Spleen (tissue), 11 donors: ENCODE measurements around the gene PCDHGB5. TPM values are rescaled to one million over a fixed set of nuclear protein-coding genes. Genes with fewer than 3 reads are reported as not detected.
A peak's percentile ranks its signal among the peaks of the same experiment; 100 is the strongest.
"Not testable (repeated sequence)": the region's sequence is repeated elsewhere in the genome, so short reads cannot be mapped to it uniquely, and the experiment has no call there.

Experiments used
- DNase-seq: peaks from one replicate; pipeline ENCODE4 v3.0.0-alpha.2; 2020
- H3K27ac ChIP-seq, 8 donors: fragments of 200-600 bp; sonication (generic) in 7 of 8; 1 replicate in 4 of 8; 2 replicates in 4 of 8; pipeline versions ENCODE4 v1.5.0 to v1.8.0; 2016 to 2021; ENCODE audit warnings: inconsistent platforms in 4 of 8, mild to moderate bottlenecking in 4 of 8, moderate library complexity in 1 of 8
- H3K27me3 ChIP-seq, 7 donors: fragments of 200-600 bp; sonication (generic) in 6 of 7; replicated peaks in 1 of 7; 1 replicate in 4 of 7; 2 replicates in 3 of 7; pipeline versions ENCODE4 v1.5.0 to v1.8.0; 2016 to 2021; ENCODE audit warnings: inconsistent platforms in 3 of 7, mild to moderate bottlenecking in 1 of 7
- H3K36me3 ChIP-seq, 6 donors: fragments of 200-600 bp; sonication (generic) in 5 of 6; 1 replicate in 4 of 6; 2 replicates in 2 of 6; pipeline versions ENCODE4 v1.5.0 to v1.8.0; 2016 to 2021; ENCODE audit warnings: inconsistent platforms in 2 of 6
- H3K4me1 ChIP-seq, 6 donors: fragments of 200-600 bp; sonication (generic) in 5 of 6; 1 replicate in 3 of 6; 2 replicates in 3 of 6; pipeline versions ENCODE4 v1.5.0 to v1.8.0; 2016 to 2021; ENCODE audit warnings: inconsistent platforms in 3 of 6
- H3K4me3 ChIP-seq, 8 donors: fragments of 200-600 bp; sonication (generic) in 7 of 8; 1 replicate in 4 of 8; 2 replicates in 4 of 8; pipeline versions ENCODE4 v1.5.0 to v1.8.0; 2016 to 2021; ENCODE audit warnings: inconsistent platforms in 4 of 8, mild to moderate bottlenecking in 4 of 8, moderate library complexity in 2 of 8
- H3K9me3 ChIP-seq, 8 donors: fragments of 200-600 bp; sonication (generic) in 7 of 8; 1 replicate in 4 of 8; 2 replicates in 4 of 8; pipeline versions ENCODE4 v1.5.0 to v1.8.0; 2016 to 2021; ENCODE audit warnings: inconsistent platforms in 4 of 8
- POLR2A ChIP-seq, 3 donors: fragments of 450-650 bp; IDR thresholded peaks; one replicate each; pipeline ENCODE4 v1.5.1; 2017; ENCODE audit warnings: antibody characterized with exemption in 3 of 3, mild to moderate bottlenecking in 1 of 3
- POLR2AphosphoS5 ChIP-seq, 3 donors: sonication (generic); formaldehyde crosslinking; IDR thresholded peaks; one replicate each; pipeline ENCODE4 v1.5.1; 2017; ENCODE audit warnings: antibody characterized with exemption in 3 of 3
- WGBS, 5 donors: extraction: QIAGEN DNeasy Blood & Tissue Kit in 3 of 5; methylation state at CpG; one replicate each; pipeline versions ENCODE4 v1.1.5 to v1.1.7; 2013 to 2018; 5-methylcytosine and 5-hydroxymethylcytosine counted together
- intact Hi-C: fragments of 100-400 bp; cut with DNase I; formaldehyde crosslinking; loops from one replicate; pipeline ENCODE4 v1.15.0; 2023; ENCODE audit warnings: low total_unique reads
- polyA plus RNA-seq, 3 donors: library from polyadenylated mRNA; stranded (reverse); fragments of 200-250 nt; gene quantifications; one replicate each; pipeline ENCODE4 v1.2.1, GENCODE V29; 2013
- total RNA-seq, 7 donors: library from RNA; depleted of rRNA in 3 of 7; stranded (reverse); fragments of >200 nt in 3 of 7; fragmentation: NEBNext Ultra II Directional in 4 of 7; extraction: Animal tissue kit (Norgen Biotek cat#: 25700) in 4 of 7; gene quantifications; one replicate each; pipeline versions ENCODE4 v1.1.0 to v1.2.1, GENCODE V29; 2016 to 2021
- TF ChIP-seq, protein P1 (sequence below), 11 experiments: fragments of 200-600 bp in 7 of 11; fragments of 450-650 bp in 4 of 11; sonication (generic) in 4 of 11; IDR thresholded peaks in 8 of 11; conservative IDR thresholded peaks in 3 of 11; 1 replicate in 7 of 11; 2 replicates in 4 of 11; pipeline versions ENCODE4 v1.4.0 to v1.8.0; 2016 to 2021; ENCODE audit warnings: antibody characterized with exemption in 11 of 11, inconsistent platforms in 4 of 11, mild to moderate bottlenecking in 1 of 11
- donor health status: healthy with polysubstance abuse.
- donor health status: DM: no; HTN: no; CAD: no; lungs with moderate emphysema.
- donor health status: DM: no; HTN: no; CAD: no.
- donor health status: Bipolar disorder and iron deficiency.
- donor health status: healthy.
- donor health status: DM: no; HTN: no; CAD: no.
- donor health status: DM: yes; HTN: yes; CAD: no.

Gene PCDHGB5
- total and polyA plus RNA-seq, 10 donors = 0.07 to 8.0 (median 5.1) TPM

DNA sequence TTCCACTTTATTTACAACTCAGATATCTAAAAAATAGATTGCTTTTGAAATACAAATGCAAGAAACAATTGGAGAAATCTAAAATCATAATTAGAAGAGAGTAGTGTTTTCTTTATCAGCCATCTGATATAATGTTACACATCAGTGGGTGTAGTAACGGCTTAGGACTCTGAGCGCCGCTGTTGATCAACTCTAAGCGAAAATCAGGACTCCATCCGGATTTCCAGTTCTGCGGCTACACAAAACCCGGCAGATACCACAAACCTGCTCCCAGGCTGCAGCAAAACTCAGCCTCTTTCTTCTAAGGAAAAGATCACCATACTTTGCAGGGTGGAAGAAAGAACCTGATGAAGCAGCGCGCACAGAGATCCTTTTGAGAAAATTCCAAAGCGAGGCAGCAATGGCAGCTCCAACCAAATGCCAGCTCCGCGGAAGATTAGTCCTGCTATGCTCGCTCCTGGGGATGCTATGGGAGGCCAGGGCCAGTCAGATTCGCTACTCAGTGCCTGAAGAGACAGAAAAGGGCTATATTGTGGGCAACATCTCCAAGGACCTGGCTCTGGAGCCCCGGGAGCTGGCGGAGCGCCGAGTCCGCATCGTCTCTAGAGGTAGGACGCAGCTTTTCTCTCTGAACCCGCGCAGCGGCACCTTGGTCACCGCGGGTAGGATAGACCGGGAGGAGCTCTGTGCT lies 5.0 kb downstream of the PCDHGB5 start, which contains the start of gene PCDHGA9:
PCDHGA9 (plus strand) TSS at position 226 of the 691 bp plus-strand sequence; CDS start at position 401, 175 bp downstream.
- no peaks in the 10 kb centered on the region for H3K4me1 ChIP-seq
- peaks cover 0 to 94% (median 19%) of the 10 kb centered on the region in 7 donors for H3K27me3 ChIP-seq
- peak within 1 kb of the TSS in 4 of 8 donors; percentile 5 to 61 (median 23) for H3K4me3 ChIP-seq
- H3K36me3 ChIP-seq = peaks cover 0 to 7% (median 0%) of the 10 kb centered on the region in 6 donors
- WGBS, 5 donors = 12 to 30% (median 20%) methylated on average over 23 to 27 of the region's 27 CpGs
- intact Hi-C loops = no loop called here
- no peak for TF ChIP-seq POLR2A (IDR thresholded peaks at IDR 0.05)
- TF ChIP-seq POLR2AphosphoS5 (IDR thresholded peaks at IDR 0.05) = no peak
- TF ChIP-seq, protein P1, sequence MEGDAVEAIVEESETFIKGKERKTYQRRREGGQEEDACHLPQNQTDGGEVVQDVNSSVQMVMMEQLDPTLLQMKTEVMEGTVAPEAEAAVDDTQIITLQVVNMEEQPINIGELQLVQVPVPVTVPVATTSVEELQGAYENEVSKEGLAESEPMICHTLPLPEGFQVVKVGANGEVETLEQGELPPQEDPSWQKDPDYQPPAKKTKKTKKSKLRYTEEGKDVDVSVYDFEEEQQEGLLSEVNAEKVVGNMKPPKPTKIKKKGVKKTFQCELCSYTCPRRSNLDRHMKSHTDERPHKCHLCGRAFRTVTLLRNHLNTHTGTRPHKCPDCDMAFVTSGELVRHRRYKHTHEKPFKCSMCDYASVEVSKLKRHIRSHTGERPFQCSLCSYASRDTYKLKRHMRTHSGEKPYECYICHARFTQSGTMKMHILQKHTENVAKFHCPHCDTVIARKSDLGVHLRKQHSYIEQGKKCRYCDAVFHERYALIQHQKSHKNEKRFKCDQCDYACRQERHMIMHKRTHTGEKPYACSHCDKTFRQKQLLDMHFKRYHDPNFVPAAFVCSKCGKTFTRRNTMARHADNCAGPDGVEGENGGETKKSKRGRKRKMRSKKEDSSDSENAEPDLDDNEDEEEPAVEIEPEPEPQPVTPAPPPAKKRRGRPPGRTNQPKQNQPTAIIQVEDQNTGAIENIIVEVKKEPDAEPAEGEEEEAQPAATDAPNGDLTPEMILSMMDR (IDR thresholded peaks at IDR 0.05 in 8 of 11, conservative IDR thresholded peaks at IDR 0.05 in 3 of 11) = peak in 4 of 11 experiments; percentile 8 to 19 (median 16)
- peaks cover 7 to 97% (median 89%) of the 10 kb centered on the region in 8 donors for H3K9me3 ChIP-seq
- peak; percentile 59 for DNase-seq
- no peak within 1 kb of the TSS for H3K27ac ChIP-seq

DNA sequence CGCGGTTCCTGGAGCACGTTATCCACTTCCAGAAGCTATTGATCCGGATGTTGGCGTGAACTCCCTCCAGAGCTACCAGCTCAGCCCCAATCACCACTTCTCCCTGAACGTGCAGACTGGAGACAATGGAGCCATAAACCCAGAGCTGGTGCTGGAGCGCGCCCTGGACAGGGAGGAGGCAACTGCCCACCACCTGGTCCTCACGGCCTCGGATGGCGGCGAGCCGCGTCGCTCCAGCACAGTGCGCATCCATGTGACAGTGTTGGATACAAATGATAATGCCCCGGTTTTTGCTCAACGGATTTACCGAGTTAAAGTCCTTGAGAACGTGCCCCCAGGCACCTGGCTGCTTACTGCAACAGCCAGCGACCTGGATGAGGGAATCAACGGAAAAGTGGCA lies 5.6 kb downstream of the PCDHGB5 start:
- H3K27me3 ChIP-seq = peaks cover 0 to 97% (median 25%) of the 10 kb centered on the region in 7 donors
- DNase-seq = no peak

DNA sequence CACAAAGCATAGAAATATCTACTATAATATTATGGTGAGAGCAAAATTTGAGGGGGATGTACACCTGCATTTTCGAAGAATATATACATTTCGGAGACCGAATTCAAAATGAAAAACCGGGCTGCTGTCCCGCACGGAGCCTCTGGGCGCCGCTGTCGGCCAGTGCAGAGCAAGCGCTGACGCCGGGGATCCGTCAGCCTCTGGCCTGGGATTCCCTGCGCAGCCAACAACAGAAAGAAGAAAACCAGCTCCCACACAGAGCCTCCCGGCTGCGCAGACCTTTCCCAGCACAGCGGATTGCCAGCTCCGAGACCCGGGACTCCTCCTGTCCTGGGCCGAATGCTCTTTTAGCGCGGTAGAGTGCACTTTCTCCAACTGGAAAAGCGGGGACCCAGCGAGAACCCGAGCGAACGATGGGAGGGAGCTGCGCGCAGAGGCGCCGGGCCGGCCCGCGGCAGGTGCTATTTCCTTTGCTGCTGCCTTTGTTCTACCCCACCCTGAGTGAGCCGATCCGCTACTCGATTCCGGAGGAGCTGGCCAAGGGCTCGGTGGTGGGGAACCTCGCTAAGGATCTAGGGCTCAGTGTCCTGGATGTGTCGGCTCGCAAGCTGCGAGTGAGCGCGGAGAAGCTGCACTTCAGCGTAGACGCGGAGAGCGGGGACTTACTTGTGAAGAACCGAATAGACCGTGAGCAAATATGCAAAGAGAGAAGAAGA lies 10.2 kb downstream of the PCDHGB5 start, which contains the start of gene PCDHGB6:
PCDHGB6 (plus strand) TSS at position 232 of the 716 bp plus-strand sequence; CDS start at position 414, 182 bp downstream.
- H3K27me3 ChIP-seq = peaks cover 0 to 99% (median 31%) of the 10 kb centered on the region in 7 donors
- H3K9me3 ChIP-seq = peaks cover 4 to 99% (median 93%) of the 10 kb centered on the region in 8 donors
- 11 to 20% (median 16%) methylated on average over 35 to 51 of the region's 51 CpGs for WGBS, 5 donors
- intact Hi-C loops, H3K36me3 ChIP-seq, H3K27ac ChIP-seq, H3K4me1 ChIP-seq: not testable (repeated sequence)
- H3K4me3 ChIP-seq = peak within 1 kb of the TSS in 5 of 8 donors; percentile 16 to 61 (median 19)
- DNase-seq = peak; percentile 84
- TF ChIP-seq, protein P1 (IDR thresholded peaks at IDR 0.05 in 8 of 11, conservative IDR thresholded peaks at IDR 0.05 in 3 of 11) = peak in 9 of 11 experiments; percentile 6 to 49 (median 42)

More for the DNA sequence above, 5.6 kb downstream of the PCDHGB5 start:
- TF ChIP-seq POLR2AphosphoS5 (IDR thresholded peaks at IDR 0.05) (no peak), POLR2A (IDR thresholded peaks at IDR 0.05) (no peak)
- TF ChIP-seq, protein P1 (IDR thresholded peaks at IDR 0.05 in 8 of 11, conservative IDR thresholded peaks at IDR 0.05 in 3 of 11) = no peak
- intact Hi-C loops = no loop called here
- Histone ChIP-seq H3K9me3 (peaks cover 7 to 100% (median 92%) of the 10 kb centered on the region in 8 donors), H3K4me1 (no peaks in the 10 kb centered on the region), H3K36me3 (peaks cover 0 to 7% (median 0%) of the 10 kb centered on the region in 6 donors), H3K4me3 (peak overlapping the region in 1 of 8 donors; percentile 61), H3K27ac (no peak overlapping the region)
- 28 to 41% (median 34%) methylated on average over 20 to 22 of the region's 22 CpGs for WGBS, 5 donors
